T-helper 2 cell treated with Interferon-gamma antibody and Interleukin-4, amounts not matched to agents 5 μg/mL and 100 μg/mL, for 36 hours (primary cell): ENCODE data around the gene MYO3A.

Experiments
- DNase-seq: peaks from one replicate; pipeline ENCODE4 v3.0.0; 2021; ENCODE audit warnings: low spot score
- H3K27ac Mint-ChIP-seq: one replicate; pipeline ENCODE4 v1.8.0; 2021; ENCODE audit warnings: mild to moderate bottlenecking, mixed read lengths
- H3K27me3 Mint-ChIP-seq: one replicate; pipeline ENCODE4 v1.8.0; 2021; ENCODE audit warnings: low read depth, mixed read lengths
- H3K36me3 Mint-ChIP-seq: one replicate; pipeline ENCODE4 v1.8.0; 2021; ENCODE audit warnings: low read depth, mixed read lengths
- H3K4me1 Mint-ChIP-seq: one replicate; pipeline ENCODE4 v1.8.0; 2021; ENCODE audit warnings: low read depth, mixed read lengths
- H3K4me3 Mint-ChIP-seq: one replicate; pipeline ENCODE4 v1.8.0; 2022; ENCODE audit warnings: mild to moderate bottlenecking, moderate library complexity, mixed read lengths
- H3K9me3 Mint-ChIP-seq: one replicate; pipeline ENCODE4 v1.8.0; 2021; ENCODE audit warnings: mixed read lengths

The MYO3A gene

GRCh38 chr10:26259341-26259740 lies 325.3 kb downstream of the MYO3A start:
- DNase-seq, result no peak
- H3K4me1 Mint-ChIP-seq, result no peaks in the 10 kb centered on the region
- H3K4me3 Mint-ChIP-seq, result no peak overlapping the region
- no peaks in the 10 kb centered on the region for H3K9me3 Mint-ChIP-seq
- peaks cover 4% of the 10 kb centered on the region for H3K27me3 Mint-ChIP-seq
- H3K27ac Mint-ChIP-seq, result no peak overlapping the region
- H3K36me3 Mint-ChIP-seq, result no peaks in the 10 kb centered on the region
